Heart right ventricle (tissue), 16 donors: ENCODE results near the gene TEX9. TPM values are rescaled to one million over a fixed set of nuclear protein-coding genes. Genes with fewer than 3 reads are reported as not detected.

Experiments
- ATAC-seq, 8 donors: fragments of 200-7000 bp; cut with Tn5 transposase; one replicate each; pipeline ENCODE4 v1.9.1; 2020; ENCODE audit warnings: mild to moderate bottlenecking in 8 of 8, moderate library complexity in 8 of 8, moderate number of reproducible peaks in 1 of 8
- DNase-seq, 2 donors: peaks; one replicate each; pipeline ENCODE4 v3.0.0-alpha.2; 2020
- H3K27ac ChIP-seq, 10 donors: fragments of 200-600 bp; sonication (generic) in 2 of 10; one replicate each; pipeline versions ENCODE4 v1.5.0 to v1.8.0; 2020 to 2022; ENCODE audit warnings: mild to moderate bottlenecking in 3 of 10
- H3K27me3 ChIP-seq, 7 donors: fragments of 200-600 bp; one replicate each; pipeline ENCODE4 v1.8.0; 2021 to 2022; ENCODE audit warnings: mild to moderate bottlenecking in 2 of 7
- H3K36me3 ChIP-seq, 9 donors: fragments of 200-600 bp; sonication (generic) in 1 of 9; one replicate each; pipeline versions ENCODE4 v1.5.0 to v1.8.0; 2020 to 2022; ENCODE audit warnings: mild to moderate bottlenecking in 2 of 9
- H3K4me1 ChIP-seq, 9 donors: fragments of 200-600 bp; sonication (generic) in 1 of 9; one replicate each; pipeline versions ENCODE4 v1.5.0 to v1.8.0; 2020 to 2022; ENCODE audit warnings: mild to moderate bottlenecking in 4 of 9
- H3K4me3 ChIP-seq, 10 donors: fragments of 200-600 bp; sonication (generic) in 2 of 10; one replicate each; pipeline versions ENCODE4 v1.5.0 to v1.8.0; 2020 to 2022; ENCODE audit warnings: mild to moderate bottlenecking in 7 of 10, moderate library complexity in 2 of 10
- H3K9me3 ChIP-seq, 11 donors: fragments of 200-600 bp in 10 of 11; sonication (generic) in 2 of 11; one replicate each; pipeline versions ENCODE4 v1.5.0 to v1.8.0; 2013 to 2022; ENCODE audit warnings: mild to moderate bottlenecking in 2 of 11, control low read depth in 1 of 11, moderate library complexity in 1 of 11
- WGBS, 2 donors: extraction: QIAGEN DNeasy Blood & Tissue Kit; methylation state at CpG; one replicate each; pipeline ENCODE4 v1.1.7; 2013; ENCODE audit warnings: inconsistent platforms in 1 of 2; 5-methylcytosine and 5-hydroxymethylcytosine counted together
- intact Hi-C, 10 donors: fragments of 100-400 bp; cut with DNase I; formaldehyde crosslinking; loops; one replicate each; pipeline versions ENCODE4 v1.11.1 to v1.14.2; 2022
- polyA plus RNA-seq, 2 donors: library from polyadenylated mRNA; stranded (reverse); fragments of 200-250 nt; gene quantifications; one replicate each; pipeline ENCODE4 v1.2.3, GENCODE V29; 2013
- total RNA-seq, 10 donors: library from RNA; stranded (reverse); fragmentation: NEBNext Ultra II Directional in 3 of 10; extraction: Animal tissue kit (Norgen Biotek cat#: 25700) in 3 of 10; gene quantifications; one replicate each; pipeline versions ENCODE4 v1.2.1 to v1.2.4, GENCODE V29; 2021 to 2023
- TF ChIP-seq, protein P1 (sequence below), 9 donors: fragments of 200-600 bp; sonication (generic) in 2 of 9; IDR thresholded peaks; one replicate each; pipeline versions ENCODE4 v1.5.0 to v1.8.0; 2021 to 2022; ENCODE audit warnings: antibody characterized with exemption in 9 of 9, mild to moderate bottlenecking in 5 of 9, moderate library complexity in 1 of 9
- donor health status: Arrhythmogenic right ventricular cardiomyopathy.
- donor health status: ischemic (EF 13 %, LVEDD 7.1; RV severe dilation, severe dysfunction).
- donor health status: healthy with polysubstance abuse.
- donor health status: DM: no; HTN: yes; CAD: no.
- donor health status: DM: no; HTN: no; CAD: no.
- donor health status: ischemic (EF 25% LVEDD 6.9; RV normal size, moderate dysfunction).
- donor health status: ischemic (EF 25% LVEDD 5.7; RV mildly dilated, moderate dysfunction).
- donor health status: healthy.
- donor health status: DM: yes; HTN: yes; CAD: no.
- donor health status: Ischemic cardiomyopathy.
- donor health status: ischemic (EF 35%, LVEDD 5.7; RV mildly dilated, moderate dysfunction).
- donor health status: nonischemic (EF 11% LVEDD 7.7; RV severe dilation, severe dysfunction).
- donor health status: DM: yes; HTN: yes; CAD: no.
- donor health status: PGD.
- donor health status: ischemic (EF 29% LVEDD 5.4; RV normal size, mild dysfunction).
- donor health status: nonischemic (EF 23%, LVEDD 6.1; RV moderate dilation, normal function).

Gene TEX9
- total and polyA plus RNA-seq, 12 donors, result 0.19 to 1.7 (median 0.55) TPM

GRCh38 chr15:56460071-56460470 lies 94.8 kb downstream of the TEX9 start:
- Histone ChIP-seq H3K9me3 (peaks cover 0 to 3% (median 0%) of the 10 kb centered on the region in 11 donors), H3K4me1 (peaks cover 0 to 7% (median 0%) of the 10 kb centered on the region in 9 donors), H3K27ac (no peak overlapping the region), H3K27me3 (no peaks in the 10 kb centered on the region), H3K4me3 (no peak overlapping the region), H3K36me3 (no peaks in the 10 kb centered on the region)
- intact Hi-C loops, result no loop called here
- WGBS, 2 donors, result 30 to 45% methylated on average over 1 of the region's 1 CpG
- TF ChIP-seq, protein P1, sequence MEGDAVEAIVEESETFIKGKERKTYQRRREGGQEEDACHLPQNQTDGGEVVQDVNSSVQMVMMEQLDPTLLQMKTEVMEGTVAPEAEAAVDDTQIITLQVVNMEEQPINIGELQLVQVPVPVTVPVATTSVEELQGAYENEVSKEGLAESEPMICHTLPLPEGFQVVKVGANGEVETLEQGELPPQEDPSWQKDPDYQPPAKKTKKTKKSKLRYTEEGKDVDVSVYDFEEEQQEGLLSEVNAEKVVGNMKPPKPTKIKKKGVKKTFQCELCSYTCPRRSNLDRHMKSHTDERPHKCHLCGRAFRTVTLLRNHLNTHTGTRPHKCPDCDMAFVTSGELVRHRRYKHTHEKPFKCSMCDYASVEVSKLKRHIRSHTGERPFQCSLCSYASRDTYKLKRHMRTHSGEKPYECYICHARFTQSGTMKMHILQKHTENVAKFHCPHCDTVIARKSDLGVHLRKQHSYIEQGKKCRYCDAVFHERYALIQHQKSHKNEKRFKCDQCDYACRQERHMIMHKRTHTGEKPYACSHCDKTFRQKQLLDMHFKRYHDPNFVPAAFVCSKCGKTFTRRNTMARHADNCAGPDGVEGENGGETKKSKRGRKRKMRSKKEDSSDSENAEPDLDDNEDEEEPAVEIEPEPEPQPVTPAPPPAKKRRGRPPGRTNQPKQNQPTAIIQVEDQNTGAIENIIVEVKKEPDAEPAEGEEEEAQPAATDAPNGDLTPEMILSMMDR (IDR thresholded peaks at IDR 0.05), result no peak
- no peak for DNase-seq
- no peak for ATAC-seq

- Histone ChIP-seq H3K27ac (no peak overlapping the region), H3K4me3 (no peak overlapping the region), H3K36me3 (no peaks in the 10 kb centered on the region), H3K9me3 (peaks cover 0 to 3% (median 0%) of the 10 kb centered on the region in 11 donors), H3K27me3 (no peaks in the 10 kb centered on the region), H3K4me1 (peaks cover 0 to 10% (median 6%) of the 10 kb centered on the region in 9 donors)
- intact Hi-C loops, result no loop called here
- DNase-seq (no peak), ATAC-seq (no peak)
- TF ChIP-seq, protein P1 (IDR thresholded peaks at IDR 0.05), result no peak
- 96 to 98% methylated on average over 2 of the region's 2 CpGs for WGBS, 2 donors
Measured at GRCh38 chr15:56460947-56461346, 95.7 kb downstream of the TEX9 start.

- peak; percentile 82 to 91 for DNase-seq
- peak; percentile 99 to 100 (median 100) for ATAC-seq
- Histone ChIP-seq H3K27me3 (peaks cover 0 to 5% (median 0%) of the 10 kb centered on the region in 7 donors), H3K9me3 (no peaks in the 10 kb centered on the region), H3K4me1 (peaks cover 0 to 21% (median 6%) of the 10 kb centered on the region in 9 donors), H3K4me3 (peak within 1 kb of the TSS; percentile 45 to 87 (median 65)), H3K36me3 (no peaks in the 10 kb centered on the region), H3K27ac (peak within 1 kb of the TSS in 2 of 10 donors; percentile 9 to 27)
- TF ChIP-seq, protein P1 (IDR thresholded peaks at IDR 0.05), result no peak
- intact Hi-C loops, result no loop called here
- 1 to 2% methylated on average over 38 of the region's 38 CpGs for WGBS, 2 donors
Measured at GRCh38 chr15:56464893-56465520, 99.8 kb downstream of the TEX9 start, which contains the start of gene MNS1. Gene MNS1, minus strand, starts transcription at chr15:56465137. Its CDS starts 165 bp downstream, at chr15:56464972.

- intact Hi-C loops, result no loop called here
- Histone ChIP-seq H3K4me1 (peaks cover 0 to 21% (median 6%) of the 10 kb centered on the region in 9 donors), H3K27me3 (peaks cover 0 to 6% (median 5%) of the 10 kb centered on the region in 7 donors), H3K27ac (no peak overlapping the region), H3K9me3 (no peaks in the 10 kb centered on the region), H3K4me3 (no peak overlapping the region), H3K36me3 (no peaks in the 10 kb centered on the region)
- DNase-seq (no peak), ATAC-seq (no peak)
- 61 to 65% methylated on average over 3 of the region's 3 CpGs for WGBS, 2 donors
- TF ChIP-seq, protein P1 (IDR thresholded peaks at IDR 0.05), result no peak
Measured at GRCh38 chr15:56467616-56468015, 102.4 kb downstream of the TEX9 start.
